UCSD-AML1 (cell line): ENCODE measurements around the gene TBC1D2.
"Not testable (repeated sequence)": the region's sequence is repeated elsewhere in the genome, so short reads cannot be mapped to it uniquely, and the experiment has no call there.

Source experiments
- DNase-seq: peaks from one replicate; lab custom pipeline; 2025; ENCODE audit not compliant: unreplicated experiment; lab: John Stamatoyannopoulos, UW

Gene TBC1D2

GRCh38 chr9:98275159-98275558 is 19.7 kb upstream of the TBC1D2 start:
- DNase-seq = no peak

GRCh38 chr9:98272083-98272482 is 16.6 kb upstream of the TBC1D2 start:
- DNase-seq = no peak

- no peak for DNase-seq
Observed at GRCh38 chr9:98271479-98271878, 16.0 kb upstream of the TBC1D2 start.

- not testable (repeated sequence) for DNase-seq
Observed at GRCh38 chr9:98270284-98270683, 14.8 kb upstream of the TBC1D2 start.

GRCh38 chr9:98269652-98270051 is 14.2 kb upstream of the TBC1D2 start:
- DNase-seq = not testable (repeated sequence)

- not testable (repeated sequence) for DNase-seq
Observed at GRCh38 chr9:98267556-98267955, 12.1 kb upstream of the TBC1D2 start.

GRCh38 chr9:98264516-98264915 is 9.1 kb upstream of the TBC1D2 start:
- no peak for DNase-seq

- peak; percentile 71 for DNase-seq
Observed at GRCh38 chr9:98263482-98264357, 8.3 kb upstream of the TBC1D2 start.

- no peak for DNase-seq
Observed at GRCh38 chr9:98263080-98263479, 7.6 kb upstream of the TBC1D2 start.

GRCh38 chr9:98262056-98262455 is 6.6 kb upstream of the TBC1D2 start:
- no peak for DNase-seq

GRCh38 chr9:98260635-98261034 is 5.2 kb upstream of the TBC1D2 start:
- no peak for DNase-seq

- DNase-seq = no peak
Observed at GRCh38 chr9:98259791-98260190, 4.3 kb upstream of the TBC1D2 start.

- DNase-seq = no peak
Observed at GRCh38 chr9:98256756-98257155, 1.3 kb upstream of the TBC1D2 start.

- DNase-seq = no peak
Observed at GRCh38 chr9:98255061-98255577, 330 bp downstream of the TBC1D2 start.

- DNase-seq = no peak
Observed at GRCh38 chr9:98254228-98255060, 1.0 kb downstream of the TBC1D2 start.

- no peak for DNase-seq
Observed at GRCh38 chr9:98253565-98253964, 1.9 kb downstream of the TBC1D2 start.

GRCh38 chr9:98251551-98251950 is 3.9 kb downstream of the TBC1D2 start:
- DNase-seq = no peak

- DNase-seq = no peak
Observed at GRCh38 chr9:98249771-98250170, 5.7 kb downstream of the TBC1D2 start.

- peak; percentile 60 for DNase-seq
Observed at GRCh38 chr9:98248737-98249474, 6.5 kb downstream of the TBC1D2 start.

- no peak for DNase-seq
Observed at GRCh38 chr9:98247831-98248657, 7.4 kb downstream of the TBC1D2 start.
